ENCODE results near the gene PCSK4. TPM values are rescaled to one million over a fixed set of nuclear protein-coding genes. Genes with fewer than 3 reads are reported as not detected.
A peak's percentile ranks its signal among the peaks of the same experiment; 100 is the strongest.

PCSK4 gene
- total and polyA plus RNA-seq, 2 of the 13 experiments (the other 11 are each of a cell fraction or from before 2014, with no cell fraction given): 2.0 to 2.7 TPM

- TF ChIP-seq ZBTB37 (CRISPR knock-in tag; IDR thresholded peaks at IDR 0.05): no peak
- no peak; the same call in 1 of the 2 replicates for TF ChIP-seq TMF1 (CRISPR knock-in tag; IDR thresholded peaks at IDR 0.05; ENCODE audit: low read depth)
- TF ChIP-seq SRSF9 (IDR thresholded peaks at IDR 0.05; ENCODE audit: borderline replicate concordance, insufficient read depth, low read depth, low read length, poor library complexity, severe bottlenecking): no peak
- TF ChIP-seq SSRP1 (CRISPR knock-in tag; IDR thresholded peaks at IDR 0.05): peak; percentile 45; the same call in 1 of the 2 replicates
- TF ChIP-seq ZBTB3 (CRISPR knock-in tag; IDR thresholded peaks at IDR 0.05; ENCODE audit: borderline replicate concordance, low read depth): 0 out of 2 replicates have a peak, but pooled peaks have one; percentile 49
- TF ChIP-seq SRF (IDR thresholded peaks at IDR 0.05; ENCODE audit: low read depth, low read length): no peak
- TF ChIP-seq CBX2 (IDR thresholded peaks at IDR 0.05; ENCODE audit: low read depth, low read length): no peak
- no peak for TF ChIP-seq CBX2 (CRISPR knock-in tag; IDR thresholded peaks at IDR 0.05; ENCODE audit: low read depth)
- no peak for TF ChIP-seq ZNF460 (CRISPR knock-in tag; IDR thresholded peaks at IDR 0.05; ENCODE audit: borderline replicate concordance)
- TF ChIP-seq HOXA5 (CRISPR knock-in tag; IDR thresholded peaks at IDR 0.05): 0 out of 2 replicates have a peak, but pooled peaks have one; percentile 34
- TF ChIP-seq ATAD3A (CRISPR knock-in tag; IDR thresholded peaks at IDR 0.05): no peak
- TF ChIP-seq ZBED4 (CRISPR knock-in tag; IDR thresholded peaks at IDR 0.05; ENCODE audit: borderline replicate concordance): 0 out of 2 replicates have a peak, but pooled peaks have one; percentile 8
- TF ChIP-seq ESRRA (CRISPR knock-in tag; IDR thresholded peaks at IDR 0.05; ENCODE audit: low read depth): 0 out of 2 replicates have a peak, but pooled peaks have one; percentile 36
- no peak for TF ChIP-seq RNF2 (conservative IDR thresholded peaks at IDR 0.05; ENCODE audit: low read depth)
- no peak for TF ChIP-seq ZNF367 (CRISPR knock-in tag; IDR thresholded peaks at IDR 0.05; ENCODE audit: borderline replicate concordance)
- no peak for TF ChIP-seq ZNF546 (CRISPR knock-in tag; conservative IDR thresholded peaks at IDR 0.05)
- no peak for TF ChIP-seq ZNF224 (CRISPR knock-in tag; IDR thresholded peaks at IDR 0.05)
- no peak for TF ChIP-seq BATF2 (CRISPR knock-in tag; IDR thresholded peaks at IDR 0.05)
- no peak for TF ChIP-seq ZNF761 (CRISPR knock-in tag; conservative IDR thresholded peaks at IDR 0.05)
- no peak for TF ChIP-seq ZFP41 (CRISPR knock-in tag; IDR thresholded peaks at IDR 0.05; ENCODE audit: borderline replicate concordance)
- TF ChIP-seq CCDC6 (CRISPR knock-in tag; IDR thresholded peaks at IDR 0.05): peak; percentile 49; the same call in 1 of the 2 replicates
- no peak for TF ChIP-seq SETDB1 (CRISPR knock-in tag; IDR thresholded peaks at IDR 0.05; ENCODE audit: borderline replicate concordance)
- no peak for TF ChIP-seq MZF1 (CRISPR knock-in tag; IDR thresholded peaks at IDR 0.05; ENCODE audit: borderline replicate concordance)
- no peak for TF ChIP-seq KAT8 (CRISPR knock-in tag; IDR thresholded peaks at IDR 0.05)
Observed at GRCh38 chr19:1470305-1471009, 19.7 kb downstream of the PCSK4 start (continued).

Measured in HepG2 (cell line).